NCI-H345 treated with DMSO at 0.1 percent for 48 hours (cell line): Measurements from ENCODE around the gene IGLL5.

ENCODE experiments used
- DNase-seq: peaks from one replicate; lab custom pipeline; 2025; ENCODE audit not compliant: unreplicated experiment; lab: John Stamatoyannopoulos, UW

IGLL5 gene

GRCh38 chr22:22927196-22927887, 39.7 kb downstream of the IGLL5 start:
- DNase-seq, result no peak

- DNase-seq, result no peak
Observed at GRCh38 chr22:22927888-22928665, 40.5 kb downstream of the IGLL5 start.

GRCh38 chr22:22928666-22929380, 41.2 kb downstream of the IGLL5 start:
- no peak for DNase-seq

GRCh38 chr22:22929381-22930221, 42.0 kb downstream of the IGLL5 start:
- DNase-seq, result no peak

GRCh38 chr22:22930222-22930497, 42.5 kb downstream of the IGLL5 start:
- DNase-seq, result no peak

GRCh38 chr22:22930571-22931556, 43.2 kb downstream of the IGLL5 start:
- DNase-seq, result no peak

- no peak for DNase-seq
Observed at GRCh38 chr22:22931557-22932270, 44.1 kb downstream of the IGLL5 start.

GRCh38 chr22:22932512-22932941, 44.9 kb downstream of the IGLL5 start:
- no peak for DNase-seq

GRCh38 chr22:22933100-22933806, 45.6 kb downstream of the IGLL5 start:
- no peak for DNase-seq

GRCh38 chr22:22933807-22934542, 46.4 kb downstream of the IGLL5 start:
- no peak for DNase-seq

GRCh38 chr22:22934543-22935055, 47.0 kb downstream of the IGLL5 start:
- DNase-seq, result no peak

GRCh38 chr22:22935056-22935545, 47.5 kb downstream of the IGLL5 start:
- DNase-seq, result no peak

- DNase-seq, result no peak
Observed at GRCh38 chr22:22935546-22936157, 48.0 kb downstream of the IGLL5 start.

GRCh38 chr22:22936180-22936914, 48.7 kb downstream of the IGLL5 start:
- DNase-seq, result no peak

- no peak for DNase-seq
Observed at GRCh38 chr22:22936915-22937656, 49.5 kb downstream of the IGLL5 start.
